PC-9 (cell line): ENCODE results near the gene SNCAIP. TPM values are rescaled to one million over a fixed set of nuclear protein-coding genes. Genes with fewer than 3 reads are reported as not detected.

Experiments used
- BruUV-seq: library from RNA; stranded (reverse); fragments of 400-500 nt; replicated peaks from 2 replicates; lab custom pipeline; 2021; lab: Mats Ljungman, UMichigan
- CTCF ChIA-PET: fragments of 300-600 bp; sonication (Branson Sonifier 250); formaldehyde crosslinking; loops from one replicate; lab custom pipeline; 2022; ENCODE audit warnings: antibody characterized with exemption; lab: Charles Lee
- POLR2A ChIA-PET: fragments of 300-600 bp; sonication (Branson Sonifier 250); formaldehyde crosslinking; loops from one replicate; lab custom pipeline; 2022; ENCODE audit warnings: antibody characterized with exemption; ENCODE audit not compliant: unreplicated experiment; lab: Charles Lee
- DNase-seq, 2 experiments: peaks; one replicate each; pipeline versions ENCODE4 v3.0.0 to v3.0.0-alpha.2; 2015 to 2022; ENCODE audit warnings: mixed read lengths in 1 of 2
- H2AFZ ChIP-seq: fragments of 200-600 bp; sonication (generic); 2 replicates; pipeline ENCODE4 v1.8.1; 2017; ENCODE audit warnings: antibody characterized with exemption
- H3F3A ChIP-seq: fragments of 200-600 bp; sonication (generic); 2 replicates; pipeline ENCODE4 v1.8.1; 2017; ENCODE audit warnings: antibody characterized with exemption, mild to moderate bottlenecking, low read depth; ENCODE audit not compliant: insufficient read depth
- H3K27ac ChIP-seq: fragments of 200-600 bp; sonication (generic); 2 replicates; pipeline ENCODE4 v1.6.1; 2016; ENCODE audit warnings: mixed run types
- H3K27me3 ChIP-seq: fragments of 200-600 bp; sonication (generic); 2 replicates; pipeline ENCODE4 v1.6.1; 2016; ENCODE audit warnings: low read depth, mixed run types; ENCODE audit not compliant: insufficient read depth
- H3K36me3 ChIP-seq: fragments of 200-600 bp; sonication (generic); 2 replicates; pipeline ENCODE4 v1.6.1; 2016; ENCODE audit warnings: low read depth, mixed run types
- H3K4me1 ChIP-seq: fragments of 200-600 bp; sonication (generic); replicated peaks from 2 replicates; pipeline ENCODE4 v1.6.1; 2016; ENCODE audit warnings: mixed run types; ENCODE audit not compliant: insufficient read depth
- H3K4me2 ChIP-seq: fragments of 200-600 bp; sonication (generic); 2 replicates; pipeline ENCODE4 v1.6.1; 2017; ENCODE audit warnings: mixed run types
- H3K4me3 ChIP-seq: fragments of 200-600 bp; sonication (generic); 2 replicates; pipeline ENCODE4 v1.6.1; 2016; ENCODE audit warnings: mixed run types
- H3K79me2 ChIP-seq: fragments of 200-600 bp; sonication (generic); 2 replicates; pipeline ENCODE4 v1.6.1; 2017; ENCODE audit warnings: low read depth, mixed run types
- H3K9me2 ChIP-seq: fragments of 200-600 bp; sonication (generic); 2 replicates; pipeline ENCODE4 v1.8.1; 2017; ENCODE audit warnings: mild to moderate bottlenecking; ENCODE audit not compliant: insufficient read depth
- H3K9me3 ChIP-seq: fragments of 200-600 bp; sonication (generic); 2 replicates; pipeline ENCODE4 v1.8.1; 2016; ENCODE audit warnings: low read depth; ENCODE audit not compliant: insufficient read depth
- H4K20me1 ChIP-seq: fragments of 200-600 bp; sonication (generic); 2 replicates; pipeline ENCODE4 v1.8.1; 2017; ENCODE audit not compliant: insufficient read depth
- EZH2 ChIP-seq: fragments of 200-600 bp; sonication (generic); IDR thresholded peaks from 2 replicates; pipeline ENCODE4 v1.8.0; 2017; ENCODE audit warnings: antibody characterized with exemption, low read depth
- intact Hi-C: fragments of 100-400 bp; cut with micrococcal nuclease; formaldehyde crosslinking; loops from one replicate; pipeline ENCODE4 v1.10.0; 2022; ENCODE audit not compliant: unreplicated experiment
- total RNA-seq: library from RNA; stranded (reverse); gene quantifications from 2 replicates; pipeline ENCODE4 v1.2.3, GENCODE V29; 2021
- TF ChIP-seq, protein P1 (sequence below): fragments of 200-600 bp; sonication (generic); conservative IDR thresholded peaks from 2 replicates; pipeline ENCODE4 v1.6.1; 2017; ENCODE audit warnings: mixed run types, antibody characterized with exemption, mild to moderate bottlenecking, moderate library complexity

The SNCAIP gene
- total RNA-seq, 1 experiment from 2014 or later, result not detected

DNA sequence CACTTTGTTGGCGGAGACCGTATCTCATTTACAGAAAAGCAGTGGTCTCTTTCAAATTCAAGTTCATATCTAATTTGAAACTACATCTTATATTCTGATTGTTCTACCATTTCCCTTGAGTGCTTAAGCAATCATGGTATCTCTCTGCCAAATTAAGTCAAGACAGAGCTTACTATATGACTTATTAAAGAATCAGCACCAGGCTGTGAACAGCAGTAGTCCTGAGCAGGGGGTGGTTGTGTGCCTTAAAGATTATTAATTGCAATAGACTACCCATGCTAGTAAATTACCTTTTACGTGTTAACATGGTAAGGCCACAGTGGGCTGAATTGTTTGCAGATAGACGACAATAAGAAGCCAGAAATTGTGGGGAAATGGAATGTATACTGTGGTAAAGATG is 21.5 kb downstream of the SNCAIP start:
- no peaks in the 10 kb centered on the region for H3K9me3 ChIP-seq
- H3K27ac ChIP-seq, result no peak overlapping the region
- H3K4me1 ChIP-seq, result no peaks in the 10 kb centered on the region
- ChIA-PET CTCF (no interaction called here), POLR2A (no interaction called here)
- no peak overlapping the region for H2AFZ ChIP-seq
- no TSS peak for BruUV-seq
- H3K79me2 ChIP-seq, result no peaks in the 10 kb centered on the region
- TF ChIP-seq, protein P1, sequence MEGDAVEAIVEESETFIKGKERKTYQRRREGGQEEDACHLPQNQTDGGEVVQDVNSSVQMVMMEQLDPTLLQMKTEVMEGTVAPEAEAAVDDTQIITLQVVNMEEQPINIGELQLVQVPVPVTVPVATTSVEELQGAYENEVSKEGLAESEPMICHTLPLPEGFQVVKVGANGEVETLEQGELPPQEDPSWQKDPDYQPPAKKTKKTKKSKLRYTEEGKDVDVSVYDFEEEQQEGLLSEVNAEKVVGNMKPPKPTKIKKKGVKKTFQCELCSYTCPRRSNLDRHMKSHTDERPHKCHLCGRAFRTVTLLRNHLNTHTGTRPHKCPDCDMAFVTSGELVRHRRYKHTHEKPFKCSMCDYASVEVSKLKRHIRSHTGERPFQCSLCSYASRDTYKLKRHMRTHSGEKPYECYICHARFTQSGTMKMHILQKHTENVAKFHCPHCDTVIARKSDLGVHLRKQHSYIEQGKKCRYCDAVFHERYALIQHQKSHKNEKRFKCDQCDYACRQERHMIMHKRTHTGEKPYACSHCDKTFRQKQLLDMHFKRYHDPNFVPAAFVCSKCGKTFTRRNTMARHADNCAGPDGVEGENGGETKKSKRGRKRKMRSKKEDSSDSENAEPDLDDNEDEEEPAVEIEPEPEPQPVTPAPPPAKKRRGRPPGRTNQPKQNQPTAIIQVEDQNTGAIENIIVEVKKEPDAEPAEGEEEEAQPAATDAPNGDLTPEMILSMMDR, result no peak
- no peak for TF ChIP-seq EZH2
- H3K4me3 ChIP-seq, result no peak overlapping the region
- DNase-seq, result no peak
- intact Hi-C loops, result no loop called here
- H4K20me1 ChIP-seq, result no peaks in the 10 kb centered on the region
- H3K27me3 ChIP-seq, result no peaks in the 10 kb centered on the region
- no peaks in the 10 kb centered on the region for H3K36me3 ChIP-seq
- no peak overlapping the region for H3K4me2 ChIP-seq
- no peaks in the 10 kb centered on the region for H3F3A ChIP-seq
- H3K9me2 ChIP-seq, result no peaks in the 10 kb centered on the region; the same call in 1 of the 2 replicates

DNA sequence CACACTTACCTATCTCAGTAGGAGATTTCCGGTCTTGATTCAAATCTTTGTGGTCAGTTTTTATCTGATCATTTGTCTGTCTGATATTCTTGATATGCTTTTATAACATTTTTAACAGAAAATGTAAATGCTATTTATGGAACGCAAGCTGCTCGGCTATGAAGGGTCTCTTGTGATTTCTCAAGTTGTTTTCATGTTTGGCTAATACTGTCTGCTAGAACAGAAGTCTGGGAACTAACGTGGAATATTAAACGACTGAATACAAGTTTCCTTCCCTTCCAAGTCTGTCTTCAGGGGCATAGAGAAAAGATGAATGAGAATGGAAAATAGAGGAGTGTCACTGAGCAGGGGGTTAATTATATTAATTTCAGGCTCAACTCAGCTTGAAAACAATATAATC is 27.6 kb downstream of the SNCAIP start:
- H4K20me1 ChIP-seq, result no peaks in the 10 kb centered on the region
- H3K4me1 ChIP-seq, result no peaks in the 10 kb centered on the region
- intact Hi-C loops, result no loop called here
- ChIA-PET POLR2A (no interaction called here), CTCF (no interaction called here)
- no peak overlapping the region for H3K27ac ChIP-seq
- H3K36me3 ChIP-seq, result no peaks in the 10 kb centered on the region
- TF ChIP-seq EZH2, result no peak
- TF ChIP-seq, protein P1, result no peak
- H3F3A ChIP-seq, result no peaks in the 10 kb centered on the region
- no peak overlapping the region for H2AFZ ChIP-seq
- no peaks in the 10 kb centered on the region for H3K79me2 ChIP-seq
- no peaks in the 10 kb centered on the region for H3K27me3 ChIP-seq
- BruUV-seq, result no TSS peak
- no peak overlapping the region for H3K4me3 ChIP-seq
- no peak for DNase-seq
- H3K4me2 ChIP-seq, result no peak overlapping the region
- no peaks in the 10 kb centered on the region; the same call in 1 of the 2 replicates for H3K9me2 ChIP-seq
- H3K9me3 ChIP-seq, result no peaks in the 10 kb centered on the region

DNA sequence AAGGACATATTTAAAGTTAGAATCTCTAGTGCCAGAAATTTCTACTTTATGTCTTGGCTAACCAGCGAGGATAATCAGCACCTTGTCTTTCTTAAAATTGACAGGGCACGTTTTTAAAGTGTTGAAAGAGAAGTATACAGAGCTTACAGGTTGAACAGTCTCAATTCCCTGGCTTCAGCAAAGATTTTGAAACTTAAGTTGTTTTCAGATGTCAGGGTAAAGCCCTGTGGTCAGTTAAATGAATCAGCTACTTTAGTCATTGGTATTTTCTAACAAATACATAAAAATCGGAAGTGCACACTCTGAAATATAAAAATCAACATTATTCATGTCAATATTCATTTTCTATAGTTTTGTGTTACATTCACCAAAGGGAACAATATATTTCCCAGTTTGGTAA is 29.1 kb downstream of the SNCAIP start:
- Histone ChIP-seq H3K4me1 (no peaks in the 10 kb centered on the region), H3K27me3 (no peaks in the 10 kb centered on the region), H3K27ac (no peak overlapping the region), H2AFZ (no peak overlapping the region), H3K9me3 (no peaks in the 10 kb centered on the region), H3K36me3 (no peaks in the 10 kb centered on the region), H3K4me3 (no peak overlapping the region), H4K20me1 (no peaks in the 10 kb centered on the region), H3K4me2 (no peak overlapping the region), H3F3A (no peaks in the 10 kb centered on the region), H3K9me2 (no peaks in the 10 kb centered on the region; the same call in 1 of the 2 replicates), H3K79me2 (no peaks in the 10 kb centered on the region)
- POLR2A ChIA-PET, result no interaction called here
- no peak for DNase-seq
- CTCF ChIA-PET, result no interaction called here
- BruUV-seq, result no TSS peak
- intact Hi-C loops, result no loop called here
- TF ChIP-seq, protein P1, result no peak
- no peak for TF ChIP-seq EZH2
